SU-DHL-6 (cell line): ENCODE data around the gene CATSPERZ.

ENCODE experiments used
- H2AFZ ChIP-seq: fragments of 200-600 bp; sonication (generic); 2 replicates; pipeline ENCODE4 v1.6.1; 2014; ENCODE audit warnings: low read depth, mild to moderate bottlenecking, moderate library complexity, mixed read lengths, antibody characterized with exemption, low read length; ENCODE audit not compliant: severe bottlenecking
- H3F3A ChIP-seq: fragments of 200-600 bp; shearing (Covaris generic); 2 replicates; pipeline ENCODE4 v1.6.0; 2016; ENCODE audit warnings: antibody characterized with exemption, mild to moderate bottlenecking; ENCODE audit not compliant: insufficient read depth
- H3K27ac ChIP-seq: fragments of 200-600 bp; sonication (generic); 2 replicates; pipeline ENCODE4 v1.5.1; 2016; ENCODE audit warnings: low read depth, mild to moderate bottlenecking, low read length, moderate library complexity, mixed read lengths
- H3K27me3 ChIP-seq: fragments of 200-600 bp; sonication (generic), shearing (Covaris generic); 2 replicates; pipeline ENCODE4 v1.6.0; 2014; ENCODE audit warnings: mild to moderate bottlenecking, low read length
- H3K36me3 ChIP-seq: fragments of 200-600 bp; sonication (generic); 2 replicates; pipeline ENCODE4 v1.6.1; 2014; ENCODE audit warnings: mild to moderate bottlenecking, low read length, mixed read lengths
- H3K4me2 ChIP-seq: fragments of 300-600, 200-600 bp; shearing (Covaris generic), sonication (generic); 2 replicates; pipeline ENCODE4 v1.6.0; 2014; ENCODE audit warnings: low read length, low read depth, mild to moderate bottlenecking; ENCODE audit not compliant: poor library complexity, severe bottlenecking
- H3K4me3 ChIP-seq: fragments of 200-600 bp; sonication (generic); 2 replicates; pipeline ENCODE4 v1.5.1; 2014; ENCODE audit warnings: antibody characterized with exemption, low read length, mild to moderate bottlenecking, mixed read lengths; ENCODE audit not compliant: insufficient read depth, poor library complexity, severe bottlenecking
- H3K79me2 ChIP-seq: fragments of 200-600 bp; sonication (generic); 2 replicates; pipeline ENCODE4 v1.6.1; 2014; ENCODE audit warnings: mild to moderate bottlenecking, low read length, moderate library complexity; ENCODE audit not compliant: insufficient read depth
- H3K9ac ChIP-seq: fragments of 200-600 bp; sonication (generic); 2 replicates; pipeline ENCODE4 v1.7.0; 2014; ENCODE audit warnings: mild to moderate bottlenecking, low read length
- H3K9me2 ChIP-seq: fragments of 200-600 bp; sonication (generic); replicated peaks from 2 replicates; pipeline ENCODE4 v1.6.1; 2014; ENCODE audit warnings: low read length; ENCODE audit not compliant: insufficient read depth
- H3K9me3 ChIP-seq: fragments of 200-600 bp; sonication (generic); 2 replicates; pipeline ENCODE4 v1.6.1; 2014; ENCODE audit warnings: low read length, mixed read lengths; ENCODE audit not compliant: insufficient read depth
- H4K20me1 ChIP-seq: fragments of 200-600 bp; sonication (generic); 2 replicates; pipeline ENCODE4 v1.6.1; 2014; ENCODE audit warnings: low read depth, mild to moderate bottlenecking, antibody characterized with exemption, low read length, moderate library complexity, mixed read lengths
- CTCF ChIP-seq: fragments of 200-600 bp; sonication (generic); IDR thresholded peaks from one replicate; pipeline ENCODE4 v1.5.1; 2017; ENCODE audit warnings: antibody characterized with exemption, mild to moderate bottlenecking, low read length, moderate library complexity; ENCODE audit not compliant: insufficient read depth, poor library complexity, severe bottlenecking
- EZH2phosphoT487 ChIP-seq: fragments of 200-600 bp; sonication (generic), shearing (Covaris generic); conservative IDR thresholded peaks from 2 replicates; pipeline ENCODE4 v1.6.1; 2018; ENCODE audit warnings: mild to moderate bottlenecking, antibody characterized with exemption, low read length, moderate library complexity, mixed read lengths

Gene CATSPERZ

GRCh38 chr11:64341851-64342791 is 42.0 kb downstream of the CATSPERZ start:
- Histone ChIP-seq H3K27me3 (no peaks in the 10 kb centered on the region), H3F3A (peaks cover 15% of the 10 kb centered on the region), H3K27ac (no peak overlapping the region), H3K79me2 (peaks cover 5% of the 10 kb centered on the region; the same call in 1 of the 2 replicates), H3K9ac (no peak overlapping the region), H3K9me2 (no peaks in the 10 kb centered on the region), H3K4me3 (no peak overlapping the region), H3K4me2 (peak overlapping the region; percentile 35), H3K36me3 (no peaks in the 10 kb centered on the region), H4K20me1 (no peaks in the 10 kb centered on the region), H2AFZ (no peak overlapping the region), H3K9me3 (no peaks in the 10 kb centered on the region)
- no peak for TF ChIP-seq EZH2phosphoT487
- peak; percentile 25 for TF ChIP-seq CTCF

GRCh38 chr11:64342869-64343745 is 42.9 kb downstream of the CATSPERZ start:
- peaks cover 5% of the 10 kb centered on the region; the same call in 1 of the 2 replicates for H3K79me2 ChIP-seq
- TF ChIP-seq EZH2phosphoT487 (no peak), CTCF (no peak)
- H3K9me2 ChIP-seq, result no peaks in the 10 kb centered on the region
- H3K36me3 ChIP-seq, result no peaks in the 10 kb centered on the region
- no peaks in the 10 kb centered on the region for H3K27me3 ChIP-seq
- no peak overlapping the region for H2AFZ ChIP-seq
- no peak overlapping the region for H3K9ac ChIP-seq
- H3F3A ChIP-seq, result peaks cover 13% of the 10 kb centered on the region
- peak overlapping the region; percentile 35 for H3K4me2 ChIP-seq
- H3K9me3 ChIP-seq, result no peaks in the 10 kb centered on the region
- H3K27ac ChIP-seq, result no peak overlapping the region
- no peaks in the 10 kb centered on the region for H4K20me1 ChIP-seq
- no peak overlapping the region for H3K4me3 ChIP-seq

GRCh38 chr11:64343767-64344559 is 43.8 kb downstream of the CATSPERZ start:
- H3K27me3 ChIP-seq, result no peaks in the 10 kb centered on the region
- no peak overlapping the region for H2AFZ ChIP-seq
- no peaks in the 10 kb centered on the region for H3K9me2 ChIP-seq
- H3K36me3 ChIP-seq, result no peaks in the 10 kb centered on the region
- H4K20me1 ChIP-seq, result no peaks in the 10 kb centered on the region
- H3K9ac ChIP-seq, result no peak overlapping the region
- no peak overlapping the region for H3K4me3 ChIP-seq
- no peaks in the 10 kb centered on the region for H3K9me3 ChIP-seq
- peaks cover 8% of the 10 kb centered on the region for H3F3A ChIP-seq
- H3K27ac ChIP-seq, result no peak overlapping the region
- no peak for TF ChIP-seq CTCF
- peaks cover 5% of the 10 kb centered on the region; the same call in 1 of the 2 replicates for H3K79me2 ChIP-seq
- no peak overlapping the region for H3K4me2 ChIP-seq
